Measurements from ENCODE around the gene HSD17B12. TPM values are rescaled to one million over a fixed set of nuclear protein-coding genes. Genes with fewer than 3 reads are reported as not detected.
A peak's percentile ranks its signal among the peaks of the same experiment; 100 is the strongest.

Gene HSD17B12
- total RNA-seq, 1 experiment from 2014 or later = 307 TPM

- Histone ChIP-seq H3K4me1 (ENCODE audit: insufficient read depth, low read length, poor library complexity, severe bottlenecking) (no peaks in the 10 kb centered on the region), H3K4me3 (ENCODE audit: low read depth, low read length, poor library complexity, severe bottlenecking) (no peak overlapping the region), H3K36me3 (ENCODE audit: insufficient read depth, low read length, poor library complexity, severe bottlenecking) (no peaks in the 10 kb centered on the region), H3K27me3 (replicated peaks; ENCODE audit: insufficient read depth, low read depth, low read length, poor library complexity) (peaks cover 49% of the 10 kb centered on the region), H3K9me3 (ENCODE audit: low read depth, low read length, poor library complexity, severe bottlenecking) (no peaks in the 10 kb centered on the region), H3K27ac (ENCODE audit: low read depth, low read length, poor library complexity, severe bottlenecking) (no peak overlapping the region)
- no TSS peak for BruUV-seq (replicated peaks)
- TF ChIP-seq CTCF (conservative IDR thresholded peaks at IDR 0.05; ENCODE audit: low read depth, low read length) (no peak), EZH2 (IDR thresholded peaks at IDR 0.05; ENCODE audit: borderline replicate concordance, low read depth, low read length, poor library complexity, severe bottlenecking) (no peak)
- CTCF ChIA-PET = no interaction called here
- DNase-seq (ENCODE audit: low spot score) = no peak
- POLR2A ChIA-PET (ENCODE audit: low non-redundant PET) = no interaction called here
- intact Hi-C loops (cut with micrococcal nuclease; ENCODE audit: unreplicated experiment) = no loop called here
Measured at GRCh38 chr11:43874738-43875137, 194.2 kb downstream of the HSD17B12 start.

- CTCF ChIA-PET = no interaction called here
- TSS peak; percentile 99 for BruUV-seq (replicated peaks)
- DNase-seq (ENCODE audit: low spot score) = no peak
- TF ChIP-seq CTCF (conservative IDR thresholded peaks at IDR 0.05; ENCODE audit: low read depth, low read length) (no peak), EZH2 (IDR thresholded peaks at IDR 0.05; ENCODE audit: borderline replicate concordance, low read depth, low read length, poor library complexity, severe bottlenecking) (no peak)
- intact Hi-C loops (cut with micrococcal nuclease; ENCODE audit: unreplicated experiment) = no loop called here
- H3K9me3 ChIP-seq (ENCODE audit: low read depth, low read length, poor library complexity, severe bottlenecking) = no peaks in the 10 kb centered on the region
- peak overlapping the region; percentile 66 for H3K27ac ChIP-seq (ENCODE audit: low read depth, low read length, poor library complexity, severe bottlenecking)
- H3K4me1 ChIP-seq (ENCODE audit: insufficient read depth, low read length, poor library complexity, severe bottlenecking) = peaks cover 7% of the 10 kb centered on the region
- H3K27me3 ChIP-seq (replicated peaks; ENCODE audit: insufficient read depth, low read depth, low read length, poor library complexity) = peaks cover 6% of the 10 kb centered on the region
- H3K4me3 ChIP-seq (ENCODE audit: low read depth, low read length, poor library complexity, severe bottlenecking) = peak overlapping the region; percentile 67
- H3K36me3 ChIP-seq (ENCODE audit: insufficient read depth, low read length, poor library complexity, severe bottlenecking) = peaks cover 20% of the 10 kb centered on the region
- POLR2A ChIA-PET (ENCODE audit: low non-redundant PET) = no interaction called here
Measured at GRCh38 chr11:43879789-43880639, 199.5 kb downstream of the HSD17B12 start.

GRCh38 chr11:43880640-43881159 is 200.2 kb downstream of the HSD17B12 start, which contains the start of gene ALKBH3:
Gene ALKBH3, plus strand, starts transcription at chr11:43880831. Its CDS starts 1,822 bp downstream, at chr11:43882653.
- Histone ChIP-seq H3K4me3 (ENCODE audit: low read depth, low read length, poor library complexity, severe bottlenecking) (peak within 1 kb of the TSS; percentile 67), H3K4me1 (ENCODE audit: insufficient read depth, low read length, poor library complexity, severe bottlenecking) (peaks cover 7% of the 10 kb centered on the region), H3K9me3 (ENCODE audit: low read depth, low read length, poor library complexity, severe bottlenecking) (no peaks in the 10 kb centered on the region), H3K27me3 (replicated peaks; ENCODE audit: insufficient read depth, low read depth, low read length, poor library complexity) (no peaks in the 10 kb centered on the region), H3K36me3 (ENCODE audit: insufficient read depth, low read length, poor library complexity, severe bottlenecking) (peaks cover 20% of the 10 kb centered on the region), H3K27ac (ENCODE audit: low read depth, low read length, poor library complexity, severe bottlenecking) (peak within 1 kb of the TSS; percentile 66)
- no peak for TF ChIP-seq CTCF (conservative IDR thresholded peaks at IDR 0.05; ENCODE audit: low read depth, low read length)
- TF ChIP-seq EZH2 (IDR thresholded peaks at IDR 0.05; ENCODE audit: borderline replicate concordance, low read depth, low read length, poor library complexity, severe bottlenecking) = no peak
- peak; percentile 100 for DNase-seq (ENCODE audit: low spot score)
- ChIA-PET POLR2A (ENCODE audit: low non-redundant PET) (no interaction called here), CTCF (no interaction called here)
- BruUV-seq (replicated peaks) = no TSS peak
- intact Hi-C loops (cut with micrococcal nuclease; ENCODE audit: unreplicated experiment) = no loop called here
